Measurements from ENCODE around the gene RAB7A.

Gene RAB7A

DNA sequence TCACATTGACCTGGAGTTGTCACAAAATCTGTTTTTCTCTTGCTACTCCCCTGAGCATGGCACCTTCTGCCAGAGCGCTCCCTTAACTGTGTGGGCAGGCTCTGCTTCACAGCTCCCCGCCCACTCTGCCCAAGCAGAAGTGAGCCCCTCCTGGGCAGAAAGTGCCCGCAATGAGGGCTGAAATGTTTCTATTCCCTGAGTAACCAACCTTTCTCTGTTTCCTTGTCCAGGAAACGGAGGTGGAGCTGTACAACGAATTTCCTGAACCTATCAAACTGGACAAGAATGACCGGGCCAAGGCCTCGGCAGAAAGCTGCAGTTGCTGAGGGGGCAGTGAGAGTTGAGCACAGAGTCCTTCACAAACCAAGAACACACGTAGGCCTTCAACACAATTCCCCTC, 87.1 kb downstream of the RAB7A start:
- Histone ChIP-seq H3K4me3 (ENCODE audit: low read depth in 1 of 5, low read length in 5 of 5) (no peak overlapping the region), H3K9ac (ENCODE audit: low read length in 5 of 5) (peak overlapping the region in 1 of 5 donors; percentile 9), H3K9me3 (ENCODE audit: control insufficient read depth in 5 of 5, low read length in 5 of 5) (no peaks in the 10 kb centered on the region), H3K36me3 (ENCODE audit: control insufficient read depth in 5 of 5, insufficient read depth in 5 of 5, low read length in 5 of 5) (peaks cover 13 to 72% (median 49%) of the 10 kb centered on the region in 5 donors), H3K27me3 (ENCODE audit: control insufficient read depth in 5 of 5, insufficient read depth in 4 of 5, low read length in 5 of 5) (no peaks in the 10 kb centered on the region), H3K27ac (ENCODE audit: low read depth, low read length) (peak overlapping the region; percentile 69), H3K4me1 (ENCODE audit: control insufficient read depth in 5 of 5, insufficient read depth in 5 of 5, low read length in 5 of 5) (peaks cover 12 to 43% (median 34%) of the 10 kb centered on the region in 5 donors)

DNA sequence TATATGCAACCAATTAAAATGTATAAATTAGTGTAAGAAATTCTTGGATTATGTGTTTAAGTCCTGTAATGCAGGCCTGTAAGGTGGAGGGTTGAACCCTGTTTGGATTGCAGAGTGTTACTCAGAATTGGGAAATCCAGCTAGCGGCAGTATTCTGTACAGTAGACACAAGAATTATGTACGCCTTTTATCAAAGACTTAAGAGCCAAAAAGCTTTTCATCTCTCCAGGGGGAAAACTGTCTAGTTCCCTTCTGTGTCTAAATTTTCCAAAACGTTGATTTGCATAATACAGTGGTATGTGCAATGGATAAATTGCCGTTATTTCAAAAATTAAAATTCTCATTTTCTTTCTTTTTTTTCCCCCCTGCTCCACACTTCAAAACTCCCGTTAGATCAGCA, 88.1 kb downstream of the RAB7A start:
- no peak overlapping the region for H3K4me3 ChIP-seq (ENCODE audit: low read depth in 1 of 5, low read length in 5 of 5)
- no peaks in the 10 kb centered on the region for H3K9me3 ChIP-seq (ENCODE audit: control insufficient read depth in 5 of 5, low read length in 5 of 5)
- peaks cover 18 to 72% (median 49%) of the 10 kb centered on the region in 5 donors for H3K36me3 ChIP-seq (ENCODE audit: control insufficient read depth in 5 of 5, insufficient read depth in 5 of 5, low read length in 5 of 5)
- peaks cover 11 to 36% (median 31%) of the 10 kb centered on the region in 5 donors for H3K4me1 ChIP-seq (ENCODE audit: control insufficient read depth in 5 of 5, insufficient read depth in 5 of 5, low read length in 5 of 5)
- H3K9ac ChIP-seq (ENCODE audit: low read length in 5 of 5), result no peak overlapping the region
- H3K27me3 ChIP-seq (ENCODE audit: control insufficient read depth in 5 of 5, insufficient read depth in 4 of 5, low read length in 5 of 5), result no peaks in the 10 kb centered on the region
- H3K27ac ChIP-seq (ENCODE audit: low read depth, low read length), result peak overlapping the region; percentile 69

GRCh38 chr3:128814519-128815317, 88.7 kb downstream of the RAB7A start:
- H3K36me3 ChIP-seq (ENCODE audit: control insufficient read depth in 5 of 5, insufficient read depth in 5 of 5, low read length in 5 of 5), result peaks cover 18 to 71% (median 47%) of the 10 kb centered on the region in 5 donors
- H3K27me3 ChIP-seq (ENCODE audit: control insufficient read depth in 5 of 5, insufficient read depth in 4 of 5, low read length in 5 of 5), result no peaks in the 10 kb centered on the region
- H3K9me3 ChIP-seq (ENCODE audit: control insufficient read depth in 5 of 5, low read length in 5 of 5), result no peaks in the 10 kb centered on the region
- no peak overlapping the region for H3K9ac ChIP-seq (ENCODE audit: low read length in 5 of 5)
- peak overlapping the region; percentile 69 for H3K27ac ChIP-seq (ENCODE audit: low read depth, low read length)
- H3K4me1 ChIP-seq (ENCODE audit: control insufficient read depth in 5 of 5, insufficient read depth in 5 of 5, low read length in 5 of 5), result peaks cover 5 to 30% (median 28%) of the 10 kb centered on the region in 5 donors
- H3K4me3 ChIP-seq (ENCODE audit: low read depth in 1 of 5, low read length in 5 of 5), result no peak overlapping the region

DNA sequence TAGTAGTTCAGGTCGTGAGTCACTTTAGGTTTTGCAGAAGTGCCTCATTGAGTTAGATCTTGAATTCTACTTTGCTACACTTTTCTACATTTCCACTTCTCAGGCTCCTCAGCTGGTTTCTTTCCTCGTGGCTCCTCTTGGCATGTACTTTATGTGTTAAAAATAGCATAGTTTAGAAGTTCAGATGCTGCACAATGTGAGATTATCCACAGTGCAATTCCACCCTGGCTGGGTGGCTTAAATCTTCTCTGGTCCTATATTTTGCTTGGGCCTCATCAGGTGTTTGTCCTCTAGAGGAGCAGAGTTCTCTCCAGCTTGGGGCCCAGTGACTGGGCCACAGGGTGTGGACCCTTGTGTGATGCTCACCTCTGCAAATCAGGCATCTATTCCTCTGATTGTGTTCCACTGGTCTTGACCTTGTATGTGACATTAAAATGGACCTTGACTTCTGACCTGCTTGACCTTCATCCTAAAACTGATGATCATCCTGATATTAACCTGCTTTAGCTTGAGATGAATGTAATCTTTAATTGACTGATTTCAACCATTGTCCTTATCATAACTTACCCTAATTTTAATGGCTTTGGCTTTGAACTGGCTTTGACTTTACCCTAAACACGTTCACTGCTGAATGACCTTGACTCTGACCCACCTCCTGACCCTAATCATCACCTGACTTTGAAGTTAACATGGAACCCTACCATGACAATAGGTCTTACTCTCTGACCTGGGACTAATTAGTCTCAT, 89.5 kb downstream of the RAB7A start:
- no peaks in the 10 kb centered on the region for H3K27me3 ChIP-seq (ENCODE audit: control insufficient read depth in 5 of 5, insufficient read depth in 4 of 5, low read length in 5 of 5)
- H3K4me1 ChIP-seq (ENCODE audit: control insufficient read depth in 5 of 5, insufficient read depth in 5 of 5, low read length in 5 of 5), result peaks cover 5 to 28% (median 25%) of the 10 kb centered on the region in 5 donors
- H3K9me3 ChIP-seq (ENCODE audit: control insufficient read depth in 5 of 5, low read length in 5 of 5), result no peaks in the 10 kb centered on the region
- H3K36me3 ChIP-seq (ENCODE audit: control insufficient read depth in 5 of 5, insufficient read depth in 5 of 5, low read length in 5 of 5), result peaks cover 18 to 72% (median 44%) of the 10 kb centered on the region in 5 donors
- H3K9ac ChIP-seq (ENCODE audit: low read length in 5 of 5), result no peak overlapping the region
- H3K4me3 ChIP-seq (ENCODE audit: low read depth in 1 of 5, low read length in 5 of 5), result no peak overlapping the region
- no peak overlapping the region for H3K27ac ChIP-seq (ENCODE audit: low read depth, low read length)

GRCh38 chr3:128818186-128818787, 92.3 kb downstream of the RAB7A start:
- peaks cover 4 to 23% (median 20%) of the 10 kb centered on the region in 5 donors for H3K4me1 ChIP-seq (ENCODE audit: control insufficient read depth in 5 of 5, insufficient read depth in 5 of 5, low read length in 5 of 5)
- H3K9me3 ChIP-seq (ENCODE audit: control insufficient read depth in 5 of 5, low read length in 5 of 5), result no peaks in the 10 kb centered on the region
- no peaks in the 10 kb centered on the region for H3K27me3 ChIP-seq (ENCODE audit: control insufficient read depth in 5 of 5, insufficient read depth in 4 of 5, low read length in 5 of 5)
- H3K4me3 ChIP-seq (ENCODE audit: low read depth in 1 of 5, low read length in 5 of 5), result no peak overlapping the region
- no peak overlapping the region for H3K9ac ChIP-seq (ENCODE audit: low read length in 5 of 5)
- no peak overlapping the region for H3K27ac ChIP-seq (ENCODE audit: low read depth, low read length)
- H3K36me3 ChIP-seq (ENCODE audit: control insufficient read depth in 5 of 5, insufficient read depth in 5 of 5, low read length in 5 of 5), result peaks cover 18 to 48% (median 26%) of the 10 kb centered on the region in 5 donors

GRCh38 chr3:128820252-128820839, 94.4 kb downstream of the RAB7A start:
- Histone ChIP-seq H3K27ac (ENCODE audit: low read depth, low read length) (no peak overlapping the region), H3K27me3 (ENCODE audit: control insufficient read depth in 5 of 5, insufficient read depth in 4 of 5, low read length in 5 of 5) (no peaks in the 10 kb centered on the region), H3K9ac (ENCODE audit: low read length in 5 of 5) (no peak overlapping the region), H3K4me1 (ENCODE audit: control insufficient read depth in 5 of 5, insufficient read depth in 5 of 5, low read length in 5 of 5) (peaks cover 2 to 20% (median 19%) of the 10 kb centered on the region in 5 donors), H3K4me3 (ENCODE audit: low read depth in 1 of 5, low read length in 5 of 5) (no peak overlapping the region), H3K36me3 (ENCODE audit: control insufficient read depth in 5 of 5, insufficient read depth in 5 of 5, low read length in 5 of 5) (peaks cover 11 to 41% (median 19%) of the 10 kb centered on the region in 5 donors), H3K9me3 (ENCODE audit: control insufficient read depth in 5 of 5, low read length in 5 of 5) (no peaks in the 10 kb centered on the region)

DNA sequence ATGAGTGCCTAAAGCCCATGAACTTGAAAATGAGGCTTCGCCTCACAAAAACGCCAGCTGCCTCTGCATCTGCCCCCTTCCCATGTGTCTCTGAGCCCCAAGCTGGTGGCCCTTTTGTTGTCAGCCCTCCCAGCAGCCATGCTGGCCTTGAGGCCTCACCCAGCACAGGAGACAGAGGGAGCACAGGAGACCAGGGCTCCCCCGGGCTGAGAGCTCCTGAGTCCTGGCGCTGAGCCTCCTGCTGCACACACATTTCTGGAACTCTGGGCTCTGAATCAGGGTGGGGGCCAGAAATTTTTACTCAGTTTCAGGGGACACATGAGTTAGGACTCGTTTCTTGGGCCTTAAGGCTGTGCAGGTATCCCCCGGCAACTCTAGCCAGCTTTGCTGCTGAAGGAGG, 97.0 kb downstream of the RAB7A start:
- Histone ChIP-seq H3K27me3 (ENCODE audit: control insufficient read depth in 5 of 5, insufficient read depth in 4 of 5, low read length in 5 of 5) (no peaks in the 10 kb centered on the region), H3K9me3 (ENCODE audit: control insufficient read depth in 5 of 5, low read length in 5 of 5) (no peaks in the 10 kb centered on the region), H3K27ac (ENCODE audit: low read depth, low read length) (no peak overlapping the region), H3K4me3 (ENCODE audit: low read depth in 1 of 5, low read length in 5 of 5) (no peak overlapping the region), H3K4me1 (ENCODE audit: control insufficient read depth in 5 of 5, insufficient read depth in 5 of 5, low read length in 5 of 5) (peaks cover 2 to 21% (median 19%) of the 10 kb centered on the region in 5 donors), H3K36me3 (ENCODE audit: control insufficient read depth in 5 of 5, insufficient read depth in 5 of 5, low read length in 5 of 5) (peaks cover 0 to 18% (median 7%) of the 10 kb centered on the region in 5 donors), H3K9ac (ENCODE audit: low read length in 5 of 5) (no peak overlapping the region)

DNA sequence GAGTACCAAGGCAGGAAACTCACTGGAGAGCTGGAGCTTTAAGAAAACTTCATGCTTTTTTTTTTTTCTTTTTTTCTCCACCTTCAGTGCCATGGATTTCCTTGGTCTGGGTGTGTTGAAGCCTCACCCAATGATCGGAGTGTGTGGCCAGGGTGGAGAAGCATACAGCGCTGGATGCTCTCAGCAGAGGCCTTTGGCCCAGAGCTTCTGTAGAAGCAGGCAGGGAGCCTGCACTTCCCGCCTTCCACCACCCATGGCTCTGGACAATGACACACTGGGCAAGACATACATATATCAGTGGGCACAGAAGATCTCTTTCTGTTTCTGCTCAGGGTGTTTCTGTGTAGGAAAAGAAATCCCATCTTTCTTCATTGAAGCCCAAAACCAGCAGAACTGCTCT, 97.6 kb downstream of the RAB7A start:
- H3K4me3 ChIP-seq (ENCODE audit: low read depth in 1 of 5, low read length in 5 of 5), result no peak overlapping the region
- H3K27ac ChIP-seq (ENCODE audit: low read depth, low read length), result peak overlapping the region; percentile 24
- H3K4me1 ChIP-seq (ENCODE audit: control insufficient read depth in 5 of 5, insufficient read depth in 5 of 5, low read length in 5 of 5), result peaks cover 2 to 21% (median 19%) of the 10 kb centered on the region in 5 donors
- peaks cover 0 to 12% (median 2%) of the 10 kb centered on the region in 5 donors for H3K36me3 ChIP-seq (ENCODE audit: control insufficient read depth in 5 of 5, insufficient read depth in 5 of 5, low read length in 5 of 5)
- no peak overlapping the region for H3K9ac ChIP-seq (ENCODE audit: low read length in 5 of 5)
- H3K27me3 ChIP-seq (ENCODE audit: control insufficient read depth in 5 of 5, insufficient read depth in 4 of 5, low read length in 5 of 5), result no peaks in the 10 kb centered on the region
- H3K9me3 ChIP-seq (ENCODE audit: control insufficient read depth in 5 of 5, low read length in 5 of 5), result no peaks in the 10 kb centered on the region

- Histone ChIP-seq H3K27ac (ENCODE audit: low read depth, low read length) (peak overlapping the region; percentile 24), H3K4me1 (ENCODE audit: control insufficient read depth in 5 of 5, insufficient read depth in 5 of 5, low read length in 5 of 5) (peaks cover 2 to 21% (median 19%) of the 10 kb centered on the region in 5 donors), H3K27me3 (ENCODE audit: control insufficient read depth in 5 of 5, insufficient read depth in 4 of 5, low read length in 5 of 5) (no peaks in the 10 kb centered on the region), H3K9me3 (ENCODE audit: control insufficient read depth in 5 of 5, low read length in 5 of 5) (no peaks in the 10 kb centered on the region), H3K36me3 (ENCODE audit: control insufficient read depth in 5 of 5, insufficient read depth in 5 of 5, low read length in 5 of 5) (peaks cover 0 to 6% (median 0%) of the 10 kb centered on the region in 5 donors), H3K4me3 (ENCODE audit: low read depth in 1 of 5, low read length in 5 of 5) (no peak overlapping the region), H3K9ac (ENCODE audit: low read length in 5 of 5) (no peak overlapping the region)
Measured at GRCh38 chr3:128824132-128824850, 98.3 kb downstream of the RAB7A start.
